ENCODE data around the gene GRM4.

DNA sequence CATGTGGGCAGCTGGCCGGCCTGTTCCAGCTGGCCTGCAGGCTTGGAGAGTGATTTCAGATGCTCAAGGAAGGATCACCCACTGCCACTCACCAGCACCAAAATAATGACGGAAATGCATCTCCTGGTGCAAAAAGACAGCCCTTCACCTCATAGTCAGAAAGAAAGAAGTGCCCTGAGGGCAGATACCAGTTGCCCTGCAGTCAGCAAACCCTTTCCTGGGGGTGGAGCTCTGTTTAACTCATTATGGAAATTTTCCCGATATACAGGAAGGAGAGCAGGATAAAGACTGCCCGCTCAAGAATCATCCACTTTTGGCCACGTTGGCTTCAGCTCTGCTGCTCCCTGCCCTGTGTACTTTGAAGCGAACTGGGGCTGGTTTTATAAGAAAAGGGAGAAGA lies 127.9 kb downstream of the GRM4 start:
- no peak for TF ChIP-seq ZBTB7A (IDR thresholded peaks at IDR 0.05; ENCODE audit: low read depth)
- TF ChIP-seq TAF1 (IDR thresholded peaks at IDR 0.05; ENCODE audit: low read depth), result no peak
- TF ChIP-seq CREB1 (IDR thresholded peaks at IDR 0.05; ENCODE audit: low read depth), result no peak
- no peak for TF ChIP-seq CEBPB (IDR thresholded peaks at IDR 0.05)
- TF ChIP-seq EP300 (IDR thresholded peaks at IDR 0.05; ENCODE audit: borderline replicate concordance), result no peak
- TF ChIP-seq RAD21 (IDR thresholded peaks at IDR 0.05; ENCODE audit: low read depth), result no peak
- TF ChIP-seq, protein P1, sequence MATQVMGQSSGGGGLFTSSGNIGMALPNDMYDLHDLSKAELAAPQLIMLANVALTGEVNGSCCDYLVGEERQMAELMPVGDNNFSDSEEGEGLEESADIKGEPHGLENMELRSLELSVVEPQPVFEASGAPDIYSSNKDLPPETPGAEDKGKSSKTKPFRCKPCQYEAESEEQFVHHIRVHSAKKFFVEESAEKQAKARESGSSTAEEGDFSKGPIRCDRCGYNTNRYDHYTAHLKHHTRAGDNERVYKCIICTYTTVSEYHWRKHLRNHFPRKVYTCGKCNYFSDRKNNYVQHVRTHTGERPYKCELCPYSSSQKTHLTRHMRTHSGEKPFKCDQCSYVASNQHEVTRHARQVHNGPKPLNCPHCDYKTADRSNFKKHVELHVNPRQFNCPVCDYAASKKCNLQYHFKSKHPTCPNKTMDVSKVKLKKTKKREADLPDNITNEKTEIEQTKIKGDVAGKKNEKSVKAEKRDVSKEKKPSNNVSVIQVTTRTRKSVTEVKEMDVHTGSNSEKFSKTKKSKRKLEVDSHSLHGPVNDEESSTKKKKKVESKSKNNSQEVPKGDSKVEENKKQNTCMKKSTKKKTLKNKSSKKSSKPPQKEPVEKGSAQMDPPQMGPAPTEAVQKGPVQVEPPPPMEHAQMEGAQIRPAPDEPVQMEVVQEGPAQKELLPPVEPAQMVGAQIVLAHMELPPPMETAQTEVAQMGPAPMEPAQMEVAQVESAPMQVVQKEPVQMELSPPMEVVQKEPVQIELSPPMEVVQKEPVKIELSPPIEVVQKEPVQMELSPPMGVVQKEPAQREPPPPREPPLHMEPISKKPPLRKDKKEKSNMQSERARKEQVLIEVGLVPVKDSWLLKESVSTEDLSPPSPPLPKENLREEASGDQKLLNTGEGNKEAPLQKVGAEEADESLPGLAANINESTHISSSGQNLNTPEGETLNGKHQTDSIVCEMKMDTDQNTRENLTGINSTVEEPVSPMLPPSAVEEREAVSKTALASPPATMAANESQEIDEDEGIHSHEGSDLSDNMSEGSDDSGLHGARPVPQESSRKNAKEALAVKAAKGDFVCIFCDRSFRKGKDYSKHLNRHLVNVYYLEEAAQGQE (IDR thresholded peaks at IDR 0.05; ENCODE audit: low read depth), result no peak
